Cortex of kidney (tissue), 1 donor: Measurements from ENCODE around the gene RBMS3.
"Not testable (repeated sequence)": the region's sequence is repeated elsewhere in the genome, so short reads cannot be mapped to it uniquely, and the experiment has no call there.

Source experiments
- DNase-seq: peaks from one replicate; lab custom pipeline; 2025; lab: John Stamatoyannopoulos, UW

Gene RBMS3

GRCh38 chr3:29775340-29775739, 494.5 kb downstream of the RBMS3 start:
- no peak for DNase-seq

GRCh38 chr3:29777869-29778268, 497.0 kb downstream of the RBMS3 start:
- DNase-seq, result no peak

GRCh38 chr3:29789686-29790085, 508.8 kb downstream of the RBMS3 start:
- no peak for DNase-seq

- DNase-seq, result no peak
These were observed 515.9 kb downstream of the RBMS3 start for GRCh38 chr3:29796808-29797207.

- DNase-seq, result no peak
These were observed 521.2 kb downstream of the RBMS3 start for GRCh38 chr3:29802057-29802456.

GRCh38 chr3:29804044-29804443, 523.2 kb downstream of the RBMS3 start:
- DNase-seq, result no peak

GRCh38 chr3:29805757-29806156, 524.9 kb downstream of the RBMS3 start:
- no peak for DNase-seq

GRCh38 chr3:29808324-29808723, 527.5 kb downstream of the RBMS3 start:
- DNase-seq, result not testable (repeated sequence)

GRCh38 chr3:29822071-29822470, 541.2 kb downstream of the RBMS3 start:
- no peak for DNase-seq

- DNase-seq, result no peak
These were observed 542.4 kb downstream of the RBMS3 start for GRCh38 chr3:29823233-29823632.

GRCh38 chr3:29826712-29827111, 545.8 kb downstream of the RBMS3 start:
- DNase-seq, result no peak

- DNase-seq, result no peak
These were observed 546.9 kb downstream of the RBMS3 start for GRCh38 chr3:29827756-29828155.

- no peak for DNase-seq
These were observed 548.5 kb downstream of the RBMS3 start for GRCh38 chr3:29829340-29829739.

- DNase-seq, result no peak
These were observed 569.8 kb downstream of the RBMS3 start for GRCh38 chr3:29850641-29851040.

GRCh38 chr3:29852767-29853166, 571.9 kb downstream of the RBMS3 start:
- DNase-seq, result no peak

- no peak for DNase-seq
These were observed 573.0 kb downstream of the RBMS3 start for GRCh38 chr3:29853841-29854397.

- no peak for DNase-seq
These were observed 574.0 kb downstream of the RBMS3 start for GRCh38 chr3:29854821-29855220.

- no peak for DNase-seq
These were observed 578.9 kb downstream of the RBMS3 start for GRCh38 chr3:29859726-29860270.

- DNase-seq, result no peak
These were observed 583.9 kb downstream of the RBMS3 start for GRCh38 chr3:29864809-29865208.

- DNase-seq, result no peak
These were observed 587.8 kb downstream of the RBMS3 start for GRCh38 chr3:29868543-29869101.

GRCh38 chr3:29870136-29870535, 589.3 kb downstream of the RBMS3 start:
- no peak for DNase-seq

- DNase-seq, result no peak
These were observed 590.2 kb downstream of the RBMS3 start for GRCh38 chr3:29871087-29871486.

- DNase-seq, result no peak
These were observed 599.9 kb downstream of the RBMS3 start for GRCh38 chr3:29880809-29881208.

GRCh38 chr3:29887451-29887850, 606.6 kb downstream of the RBMS3 start:
- DNase-seq, result no peak
